Sigmoid colon (tissue), 7 donors: ENCODE results near the gene CDKN1A. TPM values are rescaled to one million over a fixed set of nuclear protein-coding genes. Genes with fewer than 3 reads are reported as not detected.

ENCODE experiments used
- DNase-seq: peaks from one replicate; pipeline ENCODE4 v3.0.0-alpha.2; 2019
- H3K27ac ChIP-seq, 4 donors: fragments of 200-600 bp; sonication (generic); one replicate each; pipeline ENCODE4 v1.5.1; 2016 to 2019; ENCODE audit warnings: mild to moderate bottlenecking in 1 of 4
- H3K27me3 ChIP-seq, 3 donors: fragments of 200-600 bp; sonication (generic); one replicate each; pipeline ENCODE4 v1.5.1; 2019; ENCODE audit warnings: mild to moderate bottlenecking in 1 of 3
- H3K36me3 ChIP-seq, 4 donors: fragments of 200-600 bp; sonication (generic); one replicate each; pipeline ENCODE4 v1.5.1; 2016 to 2019
- H3K4me1 ChIP-seq, 4 donors: fragments of 200-600 bp; sonication (generic); one replicate each; pipeline ENCODE4 v1.5.1; 2017 to 2019
- H3K4me3 ChIP-seq, 4 donors: fragments of 200-600 bp; sonication (generic); one replicate each; pipeline ENCODE4 v1.5.1; 2017 to 2019; ENCODE audit warnings: mild to moderate bottlenecking in 2 of 4, moderate library complexity in 1 of 4
- H3K9me3 ChIP-seq, 4 donors: fragments of 200-600 bp in 3 of 4; sonication (generic) in 3 of 4; one replicate each; pipeline versions ENCODE4 v1.5.1 to v1.6.1; 2013 to 2019
- CTCF ChIP-seq, 4 experiments: fragments of 450-650 bp in 3 of 4; fragments of 200-600 bp in 1 of 4; IDR thresholded peaks; one replicate each; pipeline ENCODE4 v1.5.1; 2016 to 2019; ENCODE audit warnings: antibody characterized with exemption in 4 of 4, mild to moderate bottlenecking in 3 of 4, moderate library complexity in 2 of 4
- EP300 ChIP-seq, 4 donors: sonication (generic); formaldehyde crosslinking; IDR thresholded peaks; one replicate each; pipeline ENCODE4 v1.6.1; 2017; ENCODE audit warnings: antibody characterized with exemption in 4 of 4
- POLR2A ChIP-seq, 2 donors: fragments of 450-650 bp; IDR thresholded peaks; one replicate each; pipeline ENCODE4 v1.6.1; 2016; ENCODE audit warnings: antibody characterized with exemption in 2 of 2, mild to moderate bottlenecking in 2 of 2, moderate library complexity in 2 of 2
- POLR2AphosphoS5 ChIP-seq, 4 donors: sonication (generic); formaldehyde crosslinking; IDR thresholded peaks; one replicate each; pipeline ENCODE4 v1.6.1; 2017; ENCODE audit warnings: antibody characterized with exemption in 4 of 4
- WGBS, 2 donors: extraction: QIAGEN DNeasy Blood & Tissue Kit; methylation state at CpG; one replicate each; pipeline ENCODE4 v1.1.7; 2013; 5-methylcytosine and 5-hydroxymethylcytosine counted together
- intact Hi-C: fragments of 100-400 bp; cut with DNase I; formaldehyde crosslinking; loops from one replicate; pipeline ENCODE4 v1.15.1; 2023
- polyA plus RNA-seq, 3 donors: library from polyadenylated mRNA; stranded (reverse); fragments of 200-250 nt; gene quantifications; one replicate each; pipeline ENCODE4 v1.2.3, GENCODE V29; 2013
- total RNA-seq, 4 donors: library from RNA; depleted of rRNA; stranded (reverse); fragments of >200 nt; gene quantifications; one replicate each; pipeline ENCODE4 v1.1.0, GENCODE V29; 2016
- donor health status: healthy with polysubstance abuse.
- donor health status: Bipolar disorder and iron deficiency.
- donor health status: healthy.

Gene CDKN1A
- total and polyA plus RNA-seq, 7 donors, result 35.7 to 429 (median 255) TPM

GRCh38 chr6:36666826-36667591 is 11.5 kb upstream of the CDKN1A start:
- H3K36me3 ChIP-seq, result no peaks in the 10 kb centered on the region
- H3K27me3 ChIP-seq, result no peaks in the 10 kb centered on the region
- no peak overlapping the region for H3K4me3 ChIP-seq
- TF ChIP-seq CTCF (IDR thresholded peaks at IDR 0.05) (no peak), POLR2A (IDR thresholded peaks at IDR 0.05) (no peak), POLR2AphosphoS5 (IDR thresholded peaks at IDR 0.05) (peak in 1 of 4 donors; percentile 32), EP300 (IDR thresholded peaks at IDR 0.05) (no peak)
- H3K27ac ChIP-seq, result peak overlapping the region in 3 of 4 donors; percentile 12 to 49 (median 23)
- intact Hi-C loops, result no loop called here
- peaks cover 0 to 10% (median 9%) of the 10 kb centered on the region in 4 donors for H3K4me1 ChIP-seq
- DNase-seq, result peak; percentile 89
- H3K9me3 ChIP-seq, result no peaks in the 10 kb centered on the region
- 62 to 72% methylated on average over 9 of the region's 9 CpGs for WGBS, 2 donors

GRCh38 chr6:36668591-36668990 is 9.9 kb upstream of the CDKN1A start:
- Histone ChIP-seq H3K27me3 (no peaks in the 10 kb centered on the region), H3K36me3 (no peaks in the 10 kb centered on the region), H3K27ac (no peak overlapping the region), H3K4me3 (no peak overlapping the region), H3K4me1 (peaks cover 0 to 10% (median 9%) of the 10 kb centered on the region in 4 donors), H3K9me3 (no peaks in the 10 kb centered on the region)
- WGBS, 2 donors, result 84 to 91% methylated on average over 7 of the region's 7 CpGs
- no peak for DNase-seq
- TF ChIP-seq POLR2AphosphoS5 (IDR thresholded peaks at IDR 0.05) (no peak), EP300 (IDR thresholded peaks at IDR 0.05) (no peak)
- intact Hi-C loops, result no loop called here

DNA sequence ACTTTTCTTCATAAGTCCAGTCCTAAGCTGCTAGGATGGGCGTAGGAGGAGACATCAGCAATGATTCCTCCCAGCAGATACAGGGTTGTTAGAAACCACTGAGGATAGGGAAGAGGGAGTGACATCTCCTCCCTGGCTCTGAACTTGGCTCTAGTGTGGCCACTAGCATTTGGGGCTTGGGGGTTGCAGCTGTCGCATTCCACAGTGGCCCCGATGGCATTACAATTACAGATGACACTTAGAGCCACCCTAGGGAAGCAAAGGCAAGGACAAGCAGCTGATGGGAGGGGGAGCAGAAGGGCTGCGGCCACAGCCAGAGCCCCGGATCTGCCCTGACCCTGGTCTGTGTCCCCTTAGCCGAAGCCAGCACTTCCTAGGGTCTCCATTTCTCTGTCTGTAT is 9.5 kb upstream of the CDKN1A start:
- Histone ChIP-seq H3K4me3 (no peak overlapping the region), H3K27me3 (no peaks in the 10 kb centered on the region), H3K27ac (no peak overlapping the region), H3K4me1 (peaks cover 0 to 10% (median 9%) of the 10 kb centered on the region in 4 donors), H3K9me3 (no peaks in the 10 kb centered on the region), H3K36me3 (no peaks in the 10 kb centered on the region)
- WGBS, 2 donors, result 92 to 95% methylated on average over 6 of the region's 6 CpGs
- intact Hi-C loops, result no loop called here
- DNase-seq, result no peak
- TF ChIP-seq POLR2AphosphoS5 (IDR thresholded peaks at IDR 0.05) (no peak), CTCF (IDR thresholded peaks at IDR 0.05) (no peak), EP300 (IDR thresholded peaks at IDR 0.05) (no peak), POLR2A (IDR thresholded peaks at IDR 0.05) (no peak)

GRCh38 chr6:36670271-36670670 is 8.2 kb upstream of the CDKN1A start:
- H3K4me1 ChIP-seq, result peaks cover 0 to 10% (median 9%) of the 10 kb centered on the region in 4 donors
- H3K27me3 ChIP-seq, result no peaks in the 10 kb centered on the region
- H3K36me3 ChIP-seq, result no peaks in the 10 kb centered on the region
- no peak for DNase-seq
- H3K4me3 ChIP-seq, result no peak overlapping the region
- intact Hi-C loops, result no loop called here
- H3K27ac ChIP-seq, result no peak overlapping the region
- H3K9me3 ChIP-seq, result no peaks in the 10 kb centered on the region
- 94 to 95% methylated on average over 7 of the region's 7 CpGs for WGBS, 2 donors
- TF ChIP-seq POLR2A (IDR thresholded peaks at IDR 0.05) (no peak), EP300 (IDR thresholded peaks at IDR 0.05) (no peak), POLR2AphosphoS5 (IDR thresholded peaks at IDR 0.05) (no peak), CTCF (IDR thresholded peaks at IDR 0.05) (no peak)

GRCh38 chr6:36671687-36672375 is 6.7 kb upstream of the CDKN1A start:
- Histone ChIP-seq H3K27me3 (no peaks in the 10 kb centered on the region), H3K36me3 (no peaks in the 10 kb centered on the region), H3K4me3 (no peak overlapping the region), H3K27ac (no peak overlapping the region), H3K9me3 (no peaks in the 10 kb centered on the region), H3K4me1 (peaks cover 0 to 13% (median 10%) of the 10 kb centered on the region in 4 donors)
- no peak for DNase-seq
- TF ChIP-seq EP300 (IDR thresholded peaks at IDR 0.05) (no peak), POLR2A (IDR thresholded peaks at IDR 0.05) (no peak), POLR2AphosphoS5 (IDR thresholded peaks at IDR 0.05) (no peak), CTCF (IDR thresholded peaks at IDR 0.05) (no peak)
- WGBS, 2 donors, result 78 to 82% methylated on average over 6 of the region's 6 CpGs
- intact Hi-C loops, result no loop called here
